OCI-LY7 (cell line): ENCODE data around the gene FBXO42. TPM values are rescaled to one million over a fixed set of nuclear protein-coding genes. Genes with fewer than 3 reads are reported as not detected.

ENCODE experiments used
- BruUV-seq: library from RNA; stranded (reverse); fragments of 400-500 nt; replicated peaks from 2 replicates; lab custom pipeline; 2021; lab: Mats Ljungman, UMichigan
- CTCF ChIA-PET: fragments of 300-600 bp; sonication (Branson Sonifier 250); formaldehyde crosslinking; loops from one replicate; lab custom pipeline; 2022; ENCODE audit warnings: antibody characterized with exemption; ENCODE audit not compliant: unreplicated experiment; lab: Charles Lee
- POLR2A ChIA-PET: fragments of 300-600 bp; sonication (Branson Sonifier 250); formaldehyde crosslinking; loops from one replicate; lab custom pipeline; 2022; ENCODE audit warnings: antibody characterized with exemption; lab: Charles Lee
- DNase-seq: peaks from one replicate; pipeline ENCODE4 v3.0.0-alpha.2; 2015; ENCODE audit warnings: low spot score
- H2AFZ ChIP-seq: fragments of 200-600 bp; sonication (generic), shearing (Covaris generic); 2 replicates; pipeline ENCODE4 v1.6.1; 2014; ENCODE audit warnings: mild to moderate bottlenecking, antibody characterized with exemption, low read length, moderate library complexity
- H3K27ac ChIP-seq: fragments of 200-600 bp; sonication (generic); 2 replicates; pipeline ENCODE4 v1.5.1; 2014; ENCODE audit warnings: mixed run types, low read depth, mild to moderate bottlenecking, moderate library complexity, low read length, inconsistent platforms; ENCODE audit not compliant: poor library complexity, severe bottlenecking
- H3K36me3 ChIP-seq: fragments of 200-600 bp; sonication (generic); 2 replicates; pipeline ENCODE4 v1.6.1; 2014; ENCODE audit warnings: mild to moderate bottlenecking, antibody characterized with exemption, low read length, moderate library complexity, mixed read lengths; ENCODE audit not compliant: insufficient read depth
- H3K4me1 ChIP-seq: fragments of 200-600 bp; sonication (generic); 2 replicates; pipeline ENCODE4 v1.5.1; 2014; ENCODE audit warnings: mild to moderate bottlenecking, low read length; ENCODE audit not compliant: insufficient read depth, poor library complexity, severe bottlenecking
- H3K4me2 ChIP-seq: fragments of 200-600 bp; sonication (generic); 2 replicates; pipeline ENCODE4 v1.6.1; 2014; ENCODE audit warnings: mild to moderate bottlenecking, low read length
- H3K4me3 ChIP-seq: fragments of 200-600 bp; sonication (generic); 2 replicates; pipeline ENCODE4 v1.5.1; 2014; ENCODE audit warnings: mild to moderate bottlenecking, low read depth, low read length; ENCODE audit not compliant: poor library complexity, severe bottlenecking
- H3K79me2 ChIP-seq: fragments of 200-600 bp; sonication (generic); 2 replicates; pipeline ENCODE4 v1.6.1; 2016; ENCODE audit warnings: low read depth, mild to moderate bottlenecking, low read length, moderate library complexity, mixed read lengths; ENCODE audit not compliant: insufficient read depth
- H3K9me2 ChIP-seq: fragments of 200-600 bp; sonication (generic); 2 replicates; pipeline ENCODE4 v1.6.1; 2016; ENCODE audit warnings: mild to moderate bottlenecking, low read length, mixed read lengths; ENCODE audit not compliant: insufficient read depth
- H3K9me3 ChIP-seq: fragments of 200-600 bp; sonication (generic); 2 replicates; pipeline ENCODE4 v1.6.1; 2014; ENCODE audit warnings: mild to moderate bottlenecking, mixed run types, low read length, mixed read lengths
- H4K20me1 ChIP-seq: fragments of 200-600 bp; sonication (generic); 2 replicates; pipeline ENCODE4 v1.6.1; 2014; ENCODE audit warnings: mild to moderate bottlenecking, antibody characterized with exemption, low read length, moderate library complexity, mixed read lengths; ENCODE audit not compliant: insufficient read depth
- EZH2phosphoT487 ChIP-seq: fragments of 200-600 bp; sonication (generic); IDR thresholded peaks from 2 replicates; pipeline ENCODE4 v1.6.1; 2018; ENCODE audit warnings: low read depth, borderline replicate concordance, mild to moderate bottlenecking, mixed run types, antibody characterized with exemption, low read length, moderate library complexity, mixed read lengths
- intact Hi-C: fragments of 100-400 bp; cut with micrococcal nuclease; formaldehyde crosslinking; loops from one replicate; pipeline ENCODE4 v1.10.0; 2022; ENCODE audit not compliant: unreplicated experiment
- total RNA-seq, 2 experiments: library from RNA; depleted of rRNA in 1 of 2; stranded (reverse); fragments of >200 nt in 1 of 2; shearing (Covaris generic) in 1 of 2; gene quantifications; 2 replicates each; pipeline ENCODE4 v1.2.3, GENCODE V29; 2014 to 2022
- TF ChIP-seq, protein P1 (sequence below): fragments of 200-600 bp; sonication (generic); conservative IDR thresholded peaks from 2 replicates; pipeline ENCODE4 v1.5.1; 2014; ENCODE audit warnings: mild to moderate bottlenecking, antibody characterized with exemption, low read length, moderate library complexity, mixed read lengths

Gene FBXO42
- total RNA-seq, 2 experiments from 2014 or later = 20.0 to 22.9 TPM

- H4K20me1 ChIP-seq = no peaks in the 10 kb centered on the region
- CTCF ChIA-PET = no interaction called here
- no peak overlapping the region for H2AFZ ChIP-seq
- intact Hi-C loops = no loop called here
- POLR2A ChIA-PET = no interaction called here
- H3K79me2 ChIP-seq = no peaks in the 10 kb centered on the region
- H3K4me2 ChIP-seq = no peak overlapping the region
- peaks cover 4% of the 10 kb centered on the region; the same call in 1 of the 2 replicates for H3K36me3 ChIP-seq
- H3K27ac ChIP-seq = no peak overlapping the region
- H3K9me3 ChIP-seq = no peaks in the 10 kb centered on the region
- TF ChIP-seq, protein P1, sequence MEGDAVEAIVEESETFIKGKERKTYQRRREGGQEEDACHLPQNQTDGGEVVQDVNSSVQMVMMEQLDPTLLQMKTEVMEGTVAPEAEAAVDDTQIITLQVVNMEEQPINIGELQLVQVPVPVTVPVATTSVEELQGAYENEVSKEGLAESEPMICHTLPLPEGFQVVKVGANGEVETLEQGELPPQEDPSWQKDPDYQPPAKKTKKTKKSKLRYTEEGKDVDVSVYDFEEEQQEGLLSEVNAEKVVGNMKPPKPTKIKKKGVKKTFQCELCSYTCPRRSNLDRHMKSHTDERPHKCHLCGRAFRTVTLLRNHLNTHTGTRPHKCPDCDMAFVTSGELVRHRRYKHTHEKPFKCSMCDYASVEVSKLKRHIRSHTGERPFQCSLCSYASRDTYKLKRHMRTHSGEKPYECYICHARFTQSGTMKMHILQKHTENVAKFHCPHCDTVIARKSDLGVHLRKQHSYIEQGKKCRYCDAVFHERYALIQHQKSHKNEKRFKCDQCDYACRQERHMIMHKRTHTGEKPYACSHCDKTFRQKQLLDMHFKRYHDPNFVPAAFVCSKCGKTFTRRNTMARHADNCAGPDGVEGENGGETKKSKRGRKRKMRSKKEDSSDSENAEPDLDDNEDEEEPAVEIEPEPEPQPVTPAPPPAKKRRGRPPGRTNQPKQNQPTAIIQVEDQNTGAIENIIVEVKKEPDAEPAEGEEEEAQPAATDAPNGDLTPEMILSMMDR = no peak
- no peak for TF ChIP-seq EZH2phosphoT487
- BruUV-seq = no TSS peak
- H3K9me2 ChIP-seq = no peaks in the 10 kb centered on the region
- peaks cover 3% of the 10 kb centered on the region for H3K4me1 ChIP-seq
- H3K4me3 ChIP-seq = no peak overlapping the region
- DNase-seq = no peak
Observed at GRCh38 chr1:16242556-16243214, 109.6 kb downstream of the FBXO42 start.

DNA sequence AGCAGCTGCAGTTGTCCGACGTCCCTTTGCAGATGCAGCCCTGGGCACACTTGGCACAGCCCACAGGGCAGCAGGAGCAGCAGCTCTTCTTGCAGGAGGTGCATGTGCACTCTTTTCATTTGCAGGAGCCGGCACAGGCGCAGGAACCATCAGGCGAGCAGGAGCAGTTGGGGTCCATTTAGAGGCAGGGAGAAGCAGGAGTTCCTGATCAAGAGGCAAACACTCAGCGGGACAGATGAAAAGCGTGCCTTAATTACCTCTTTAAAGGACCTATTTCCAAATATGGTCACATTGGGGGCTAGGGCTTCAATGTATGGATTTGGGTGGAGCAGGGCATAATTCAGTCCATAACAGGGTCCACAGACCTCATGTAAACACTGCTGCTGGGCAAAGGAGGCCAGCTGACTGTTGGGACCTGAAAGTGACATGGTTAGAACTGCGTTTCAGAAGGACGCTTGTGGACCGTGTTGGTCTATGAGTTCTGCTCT lies 111.0 kb downstream of the FBXO42 start:
- DNase-seq = no peak
- Histone ChIP-seq H3K36me3 (no peaks in the 10 kb centered on the region), H3K9me3 (no peaks in the 10 kb centered on the region), H3K79me2 (no peaks in the 10 kb centered on the region), H3K4me3 (no peak overlapping the region), H3K4me1 (peaks cover 10% of the 10 kb centered on the region), H4K20me1 (no peaks in the 10 kb centered on the region), H3K4me2 (no peak overlapping the region), H2AFZ (no peak overlapping the region), H3K27ac (no peak overlapping the region), H3K9me2 (no peaks in the 10 kb centered on the region)
- ChIA-PET CTCF (no interaction called here), POLR2A (no interaction called here)
- BruUV-seq = no TSS peak
- intact Hi-C loops = no loop called here
- no peak for TF ChIP-seq EZH2phosphoT487
- TF ChIP-seq, protein P1 = no peak

DNA sequence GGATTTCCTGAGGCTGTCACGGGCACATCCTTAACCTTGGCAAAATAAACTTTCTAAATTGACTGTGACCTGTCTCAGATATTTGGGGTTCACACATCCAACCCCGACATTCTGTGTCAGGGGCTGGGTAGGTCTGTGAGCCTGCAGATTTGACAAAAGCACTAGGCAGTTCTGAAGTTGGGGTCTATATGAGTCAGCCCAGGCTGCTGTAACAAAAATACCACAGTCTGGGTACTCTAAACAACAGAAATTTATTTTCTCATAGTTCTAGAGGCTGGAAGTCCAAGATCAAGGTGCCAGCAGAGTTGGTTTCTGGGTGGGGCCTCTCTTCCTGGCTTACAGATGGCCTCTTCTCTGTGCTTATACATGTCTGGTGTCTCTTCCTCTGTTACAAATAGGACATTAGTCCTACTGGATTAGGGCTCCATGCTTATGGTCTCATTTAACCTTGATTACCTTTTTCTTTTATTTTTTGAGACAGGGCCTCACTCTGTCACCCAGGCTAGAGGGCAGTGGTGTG lies 112.2 kb downstream of the FBXO42 start:
- H2AFZ ChIP-seq = no peak overlapping the region
- CTCF ChIA-PET = no interaction called here

More for the DNA sequence above, 112.2 kb downstream of the FBXO42 start:
- Histone ChIP-seq H3K4me1 (peaks cover 16% of the 10 kb centered on the region), H4K20me1 (no peaks in the 10 kb centered on the region), H3K27ac (no peak overlapping the region), H3K9me3 (no peaks in the 10 kb centered on the region), H3K79me2 (no peaks in the 10 kb centered on the region), H3K36me3 (no peaks in the 10 kb centered on the region), H3K4me2 (no peak overlapping the region), H3K9me2 (no peaks in the 10 kb centered on the region), H3K4me3 (no peak overlapping the region)
- BruUV-seq = no TSS peak
- no peak for DNase-seq
- intact Hi-C loops = loop anchor here (5.0 kb wide), 2 partner anchors 112 to 127 kb away; partner anchors contain the start of genes FBXO42 and SZRD1
- TF ChIP-seq, protein P1 = no peak
- TF ChIP-seq EZH2phosphoT487 = no peak
- POLR2A ChIA-PET = no interaction called here
